Breast epithelium (tissue), 3 donors: Measurements from ENCODE around the gene YLPM1.

ENCODE experiments used
- CTCF ChIP-seq, 3 donors: fragments of 450-650 bp; IDR thresholded peaks; one replicate each; pipeline ENCODE4 v1.5.1; 2016 to 2017; ENCODE audit warnings: antibody characterized with exemption in 3 of 3, mild to moderate bottlenecking in 3 of 3, moderate library complexity in 3 of 3
- POLR2AphosphoS5 ChIP-seq, 3 donors: sonication (generic); formaldehyde crosslinking; IDR thresholded peaks; one replicate each; pipeline ENCODE4 v1.6.1; 2017; ENCODE audit warnings: antibody characterized with exemption in 3 of 3

- TF ChIP-seq CTCF (IDR thresholded peaks at IDR 0.05) (no peak), POLR2AphosphoS5 (IDR thresholded peaks at IDR 0.05) (no peak)
These were observed 71.7 kb downstream of the YLPM1 start for GRCh38 chr14:74834692-74835392.
